Vagina (tissue), 2 donors: ENCODE measurements around the gene DRD1.

Experiments used
- POLR2A ChIP-seq, 2 donors: fragments of 450-650 bp; IDR thresholded peaks; one replicate each; pipeline ENCODE4 v1.6.1; 2017; ENCODE audit warnings: antibody characterized with exemption in 2 of 2, mild to moderate bottlenecking in 2 of 2, moderate library complexity in 2 of 2
- TF ChIP-seq, protein P1 (sequence below), 3 experiments: fragments of 450-650 bp in 2 of 3; fragments of 200-600 bp in 1 of 3; sonication (generic) in 1 of 3; IDR thresholded peaks; one replicate each; pipeline ENCODE4 v1.5.1; 2017 to 2019; ENCODE audit warnings: antibody characterized with exemption in 3 of 3, mild to moderate bottlenecking in 2 of 3, moderate library complexity in 2 of 3

DNA sequence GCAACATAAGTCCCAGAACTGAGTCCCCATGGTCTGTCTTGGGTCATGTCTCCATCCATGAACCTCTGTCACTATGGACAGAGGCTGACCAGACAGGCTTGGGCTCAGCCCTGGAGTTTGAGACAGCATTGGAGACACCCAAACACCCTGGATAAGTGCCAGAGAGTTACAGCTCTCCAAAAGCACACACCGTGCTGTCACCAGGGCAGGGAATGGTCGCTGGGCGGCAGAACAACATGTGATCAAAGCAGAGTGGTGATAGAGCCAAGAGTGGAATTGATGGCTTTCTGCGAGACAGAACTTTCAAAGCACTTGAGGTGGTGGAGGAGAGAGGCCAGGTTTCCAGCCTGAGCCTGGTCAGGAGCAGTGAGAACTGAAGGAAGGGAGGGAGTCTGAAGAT lies 50.1 kb downstream of the DRD1 start:
- no peak for TF ChIP-seq POLR2A (IDR thresholded peaks at IDR 0.05)
- TF ChIP-seq, protein P1, sequence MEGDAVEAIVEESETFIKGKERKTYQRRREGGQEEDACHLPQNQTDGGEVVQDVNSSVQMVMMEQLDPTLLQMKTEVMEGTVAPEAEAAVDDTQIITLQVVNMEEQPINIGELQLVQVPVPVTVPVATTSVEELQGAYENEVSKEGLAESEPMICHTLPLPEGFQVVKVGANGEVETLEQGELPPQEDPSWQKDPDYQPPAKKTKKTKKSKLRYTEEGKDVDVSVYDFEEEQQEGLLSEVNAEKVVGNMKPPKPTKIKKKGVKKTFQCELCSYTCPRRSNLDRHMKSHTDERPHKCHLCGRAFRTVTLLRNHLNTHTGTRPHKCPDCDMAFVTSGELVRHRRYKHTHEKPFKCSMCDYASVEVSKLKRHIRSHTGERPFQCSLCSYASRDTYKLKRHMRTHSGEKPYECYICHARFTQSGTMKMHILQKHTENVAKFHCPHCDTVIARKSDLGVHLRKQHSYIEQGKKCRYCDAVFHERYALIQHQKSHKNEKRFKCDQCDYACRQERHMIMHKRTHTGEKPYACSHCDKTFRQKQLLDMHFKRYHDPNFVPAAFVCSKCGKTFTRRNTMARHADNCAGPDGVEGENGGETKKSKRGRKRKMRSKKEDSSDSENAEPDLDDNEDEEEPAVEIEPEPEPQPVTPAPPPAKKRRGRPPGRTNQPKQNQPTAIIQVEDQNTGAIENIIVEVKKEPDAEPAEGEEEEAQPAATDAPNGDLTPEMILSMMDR (IDR thresholded peaks at IDR 0.05), result no peak
